Thyroid gland (tissue), 4 donors: ENCODE data around the gene PBX3. TPM values are rescaled to one million over a fixed set of nuclear protein-coding genes. Genes with fewer than 3 reads are reported as not detected.

ENCODE experiments used
- DNase-seq, 2 donors: peaks; one replicate each; pipeline ENCODE4 v3.0.0-alpha.2; 2019
- H3K27ac ChIP-seq, 3 donors: fragments of 200-600 bp; sonication (generic); 1 replicate in 2 of 3; 2 replicates in 1 of 3; pipeline ENCODE4 v1.5.1; 2016 to 2019; ENCODE audit warnings: mild to moderate bottlenecking in 1 of 3, moderate library complexity in 1 of 3
- H3K27me3 ChIP-seq: fragments of 200-600 bp; sonication (generic); one replicate; pipeline ENCODE4 v1.5.1; 2019
- H3K36me3 ChIP-seq, 2 donors: fragments of 200-600 bp; sonication (generic); one replicate each; pipeline ENCODE4 v1.5.1; 2016 to 2019
- H3K4me1 ChIP-seq, 2 donors: fragments of 200-600 bp; sonication (generic); one replicate each; pipeline ENCODE4 v1.5.1; 2017 to 2019
- H3K4me3 ChIP-seq, 3 donors: fragments of 200-600 bp; sonication (generic); replicated peaks in 1 of 3; 1 replicate in 2 of 3; 2 replicates in 1 of 3; pipeline ENCODE4 v1.5.1; 2016; ENCODE audit warnings: mild to moderate bottlenecking in 1 of 3
- H3K9me3 ChIP-seq: fragments of 200-600 bp; sonication (generic); one replicate; pipeline ENCODE4 v1.5.1; 2017
- POLR2A ChIP-seq, 2 donors: fragments of 450-650 bp; IDR thresholded peaks; one replicate each; pipeline ENCODE4 v1.6.1; 2017; ENCODE audit warnings: antibody characterized with exemption in 2 of 2, mild to moderate bottlenecking in 2 of 2, moderate library complexity in 1 of 2
- WGBS, 2 donors: methylation state at CpG; one replicate each; pipeline ENCODE4 v1.1.5; 2017; 5-methylcytosine and 5-hydroxymethylcytosine counted together
- intact Hi-C: fragments of 100-400 bp; cut with DNase I; formaldehyde crosslinking; loops from one replicate; pipeline ENCODE4 v1.15.1; 2023
- total RNA-seq, 4 donors: library from RNA; depleted of rRNA; stranded (reverse); fragments of >200 nt; gene quantifications; one replicate each; pipeline ENCODE4 v1.2.3, GENCODE V29; 2016
- TF ChIP-seq, protein P1 (sequence below), 6 experiments: fragments of 200-600 bp in 3 of 6; fragments of 450-650 bp in 3 of 6; sonication (generic) in 3 of 6; IDR thresholded peaks; one replicate each; pipeline ENCODE4 v1.5.1; 2016 to 2019; ENCODE audit warnings: antibody characterized with exemption in 6 of 6, mild to moderate bottlenecking in 2 of 6, inconsistent platforms in 1 of 6, moderate library complexity in 1 of 6

Gene PBX3
- total RNA-seq, 4 donors from 2014 or later = 68.5 to 108 (median 71.3) TPM

DNA sequence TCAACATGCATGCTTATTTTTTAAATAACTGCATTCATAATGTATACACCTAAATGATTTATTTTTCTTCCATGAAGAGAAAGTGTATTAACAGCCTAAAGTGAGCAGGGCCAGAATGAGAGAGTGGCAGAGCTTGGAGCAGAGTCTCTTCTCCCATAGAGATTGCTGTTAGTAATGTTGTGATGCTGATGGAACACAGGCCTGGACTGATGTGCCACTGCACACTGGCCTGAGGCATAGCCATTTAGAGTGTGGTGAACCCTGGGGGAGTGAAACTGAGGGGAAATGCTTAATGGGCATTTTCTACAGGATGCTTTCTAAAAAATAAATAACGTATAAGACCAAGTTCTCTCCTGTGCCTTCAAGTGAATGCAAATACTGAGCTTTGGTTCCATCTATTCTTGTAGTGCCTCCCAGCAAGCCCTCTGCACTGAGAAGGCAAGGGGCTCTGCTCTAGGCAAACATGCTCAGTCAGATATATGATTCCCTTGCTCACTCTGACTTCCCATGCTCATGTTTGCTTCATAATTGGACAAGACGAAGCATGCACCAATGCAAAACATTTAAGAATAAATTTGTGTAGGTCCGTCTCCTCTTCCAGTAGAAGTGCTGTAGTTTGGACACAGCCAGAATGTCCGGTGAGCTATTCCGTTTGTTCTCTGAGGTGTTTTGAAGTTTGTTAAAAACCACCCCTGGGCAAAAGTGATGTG is 185.7 kb downstream of the PBX3 start:
- no peaks in the 10 kb centered on the region for H3K27me3 ChIP-seq
- peaks cover 4 to 20% of the 10 kb centered on the region in 2 donors for H3K4me1 ChIP-seq
- H3K36me3 ChIP-seq = peaks cover 0 to 10% of the 10 kb centered on the region in 2 donors
- no peak overlapping the region for H3K27ac ChIP-seq
- no peak for DNase-seq
- intact Hi-C loops = no loop called here
- H3K4me3 ChIP-seq = no peak overlapping the region
- no peaks in the 10 kb centered on the region for H3K9me3 ChIP-seq
- TF ChIP-seq, protein P1, sequence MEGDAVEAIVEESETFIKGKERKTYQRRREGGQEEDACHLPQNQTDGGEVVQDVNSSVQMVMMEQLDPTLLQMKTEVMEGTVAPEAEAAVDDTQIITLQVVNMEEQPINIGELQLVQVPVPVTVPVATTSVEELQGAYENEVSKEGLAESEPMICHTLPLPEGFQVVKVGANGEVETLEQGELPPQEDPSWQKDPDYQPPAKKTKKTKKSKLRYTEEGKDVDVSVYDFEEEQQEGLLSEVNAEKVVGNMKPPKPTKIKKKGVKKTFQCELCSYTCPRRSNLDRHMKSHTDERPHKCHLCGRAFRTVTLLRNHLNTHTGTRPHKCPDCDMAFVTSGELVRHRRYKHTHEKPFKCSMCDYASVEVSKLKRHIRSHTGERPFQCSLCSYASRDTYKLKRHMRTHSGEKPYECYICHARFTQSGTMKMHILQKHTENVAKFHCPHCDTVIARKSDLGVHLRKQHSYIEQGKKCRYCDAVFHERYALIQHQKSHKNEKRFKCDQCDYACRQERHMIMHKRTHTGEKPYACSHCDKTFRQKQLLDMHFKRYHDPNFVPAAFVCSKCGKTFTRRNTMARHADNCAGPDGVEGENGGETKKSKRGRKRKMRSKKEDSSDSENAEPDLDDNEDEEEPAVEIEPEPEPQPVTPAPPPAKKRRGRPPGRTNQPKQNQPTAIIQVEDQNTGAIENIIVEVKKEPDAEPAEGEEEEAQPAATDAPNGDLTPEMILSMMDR (IDR thresholded peaks at IDR 0.05) = no peak
- TF ChIP-seq POLR2A (IDR thresholded peaks at IDR 0.05) = no peak
- 97 to 99% methylated on average over 5 of the region's 5 CpGs for WGBS, 2 donors

DNA sequence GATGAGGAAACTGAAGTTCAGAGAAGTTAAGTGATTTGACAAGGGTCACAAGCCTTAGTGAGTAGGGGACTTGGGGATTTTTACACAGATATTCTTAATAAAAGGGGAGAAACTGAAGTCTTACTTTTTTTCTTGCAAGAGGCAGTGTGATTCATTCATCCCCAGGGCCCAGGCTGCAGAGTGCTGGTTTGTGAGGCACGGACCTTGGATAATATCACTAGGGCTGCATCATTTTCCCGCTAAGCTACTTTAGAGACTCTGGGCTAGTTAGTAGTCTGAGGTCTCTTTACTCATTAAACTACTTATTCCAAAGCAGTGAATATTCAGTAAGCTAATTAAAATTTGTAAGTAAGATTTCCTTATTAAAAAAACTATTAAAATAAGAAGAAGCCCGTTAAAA is 195.0 kb downstream of the PBX3 start:
- WGBS, 2 donors = 91 to 93% methylated on average over 3 of the region's 3 CpGs
- no peak for DNase-seq
- Histone ChIP-seq H3K4me1 (no peaks in the 10 kb centered on the region), H3K27me3 (no peaks in the 10 kb centered on the region), H3K27ac (no peak overlapping the region), H3K9me3 (no peaks in the 10 kb centered on the region), H3K4me3 (no peak overlapping the region), H3K36me3 (no peaks in the 10 kb centered on the region)
- intact Hi-C loops = no loop called here
- TF ChIP-seq, protein P1 (IDR thresholded peaks at IDR 0.05) = no peak
- TF ChIP-seq POLR2A (IDR thresholded peaks at IDR 0.05) = no peak

GRCh38 chr9:125943831-125944230 is 196.7 kb downstream of the PBX3 start:
- Histone ChIP-seq H3K4me3 (no peak overlapping the region), H3K36me3 (no peaks in the 10 kb centered on the region), H3K4me1 (no peaks in the 10 kb centered on the region), H3K9me3 (no peaks in the 10 kb centered on the region), H3K27me3 (no peaks in the 10 kb centered on the region), H3K27ac (no peak overlapping the region)
- TF ChIP-seq, protein P1 (IDR thresholded peaks at IDR 0.05) = no peak
- no peak for TF ChIP-seq POLR2A (IDR thresholded peaks at IDR 0.05)
- intact Hi-C loops = no loop called here
- no peak for DNase-seq
- WGBS, 2 donors = 97 to 98% methylated on average over 2 of the region's 2 CpGs

GRCh38 chr9:125946397-125946796 is 199.2 kb downstream of the PBX3 start:
- no peaks in the 10 kb centered on the region for H3K4me1 ChIP-seq
- no peak overlapping the region for H3K27ac ChIP-seq
- no peaks in the 10 kb centered on the region for H3K36me3 ChIP-seq
- H3K27me3 ChIP-seq = no peaks in the 10 kb centered on the region
- no peak for DNase-seq
- intact Hi-C loops = no loop called here
- TF ChIP-seq POLR2A (IDR thresholded peaks at IDR 0.05) = no peak
- TF ChIP-seq, protein P1 (IDR thresholded peaks at IDR 0.05) = no peak
- no peaks in the 10 kb centered on the region for H3K9me3 ChIP-seq
- no peak overlapping the region for H3K4me3 ChIP-seq

DNA sequence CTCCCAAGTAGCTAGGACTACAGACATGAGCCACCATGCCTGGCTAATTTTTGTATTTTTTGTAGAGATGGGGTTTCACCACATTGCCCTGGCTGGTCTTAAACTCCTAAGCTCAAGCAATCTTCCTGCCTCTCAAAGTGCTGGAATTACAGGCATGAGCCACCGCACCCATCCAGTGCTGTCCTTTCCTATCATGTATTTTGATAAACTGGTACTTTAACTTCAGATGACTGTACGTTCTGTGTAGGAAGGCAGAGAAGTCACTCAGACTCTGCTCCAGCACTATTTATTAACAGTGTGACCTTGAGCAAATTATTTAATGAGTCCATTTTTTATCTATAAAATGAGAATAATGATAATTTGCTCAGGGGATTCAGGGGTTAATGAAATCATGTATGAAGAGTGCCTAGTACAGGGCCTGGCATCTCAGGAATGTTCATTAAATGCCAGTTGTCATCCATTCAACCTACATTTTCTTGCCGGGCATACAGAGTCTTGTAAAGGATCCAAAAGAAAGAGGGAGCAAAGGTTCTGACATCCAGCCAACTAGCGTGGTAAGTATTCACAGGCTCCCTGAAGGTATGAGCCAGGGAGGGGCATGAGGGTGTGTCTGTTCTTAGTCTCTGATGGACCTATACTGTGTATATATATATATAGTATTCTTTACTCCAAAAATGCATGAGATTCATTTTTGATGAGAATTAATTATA is 201.9 kb downstream of the PBX3 start:
- no peak for DNase-seq
- intact Hi-C loops = no loop called here
- Histone ChIP-seq H3K27me3 (no peaks in the 10 kb centered on the region), H3K4me1 (no peaks in the 10 kb centered on the region), H3K27ac (no peak overlapping the region), H3K36me3 (no peaks in the 10 kb centered on the region), H3K9me3 (no peaks in the 10 kb centered on the region), H3K4me3 (no peak overlapping the region)
- TF ChIP-seq, protein P1 (IDR thresholded peaks at IDR 0.05) = no peak
- no peak for TF ChIP-seq POLR2A (IDR thresholded peaks at IDR 0.05)
- WGBS, 2 donors = 73 to 81% methylated on average over 4 of the region's 4 CpGs
